ENCODE results near the gene PLP2. TPM values are rescaled to one million over a fixed set of nuclear protein-coding genes. Genes with fewer than 3 reads are reported as not detected.

Gene PLP2
- total and polyA plus RNA-seq, 2 of the 13 experiments (the other 11 are each of a cell fraction or from before 2014, with no cell fraction given) = 0.40 to 3.6 TPM

DNA sequence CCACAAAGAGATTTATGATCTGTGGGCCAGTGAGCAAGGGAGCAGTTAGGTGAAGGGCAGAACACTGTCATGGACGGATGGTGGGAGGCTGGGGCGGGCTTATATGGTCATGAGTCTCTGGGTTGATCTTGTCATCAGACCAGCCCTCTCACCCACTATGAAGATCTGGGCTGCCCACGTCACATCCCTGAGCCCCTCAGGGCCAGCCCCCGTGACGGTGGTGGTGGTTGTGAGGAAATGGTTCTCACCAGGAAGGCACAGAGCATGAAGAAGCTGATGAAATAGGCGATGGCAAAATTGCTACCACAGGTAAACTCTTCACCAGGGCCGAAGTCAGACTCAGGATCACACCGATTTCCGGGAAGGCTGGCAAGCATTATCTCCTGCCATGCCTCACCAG is 39.4 kb downstream of the PLP2 start:
- no TSS peak for BruUV-seq (replicated peaks)
- TF ChIP-seq ARID2 (CRISPR knock-in tag; IDR thresholded peaks at IDR 0.05; ENCODE audit: borderline replicate concordance) (no peak), GPN1 (CRISPR knock-in tag; IDR thresholded peaks at IDR 0.05; ENCODE audit: borderline replicate concordance) (no peak), RARG (CRISPR knock-in tag; IDR thresholded peaks at IDR 0.05; ENCODE audit: low read depth) (no peak), TBX3 (IDR thresholded peaks at IDR 0.05; ENCODE audit: borderline replicate concordance) (no peak), ZSCAN25 (CRISPR knock-in tag; IDR thresholded peaks at IDR 0.05) (no peak), SRSF9 (IDR thresholded peaks at IDR 0.05; ENCODE audit: borderline replicate concordance, insufficient read depth, low read depth, low read length, poor library complexity, severe bottlenecking) (no peak), SMAD1 (CRISPR knock-in tag; IDR thresholded peaks at IDR 0.05; ENCODE audit: borderline replicate concordance, low read depth) (no peak), ZNF350 (CRISPR knock-in tag; IDR thresholded peaks at IDR 0.05; ENCODE audit: borderline replicate concordance, low read depth) (no peak), TRAFD1 (CRISPR knock-in tag; IDR thresholded peaks at IDR 0.05; ENCODE audit: borderline replicate concordance) (no peak), SNRNP70 (IDR thresholded peaks at IDR 0.05; ENCODE audit: low read depth, low read length) (no peak), RARA (CRISPR knock-in tag; IDR thresholded peaks at IDR 0.05) (no peak), NR2F1 (CRISPR knock-in tag; IDR thresholded peaks at IDR 0.05) (no peak), ZIK1 (CRISPR knock-in tag; IDR thresholded peaks at IDR 0.05; ENCODE audit: borderline replicate concordance, low read depth) (no peak), MNT (IDR thresholded peaks at IDR 0.05) (no peak), POLR2AphosphoS5 (IDR thresholded peaks at IDR 0.05; ENCODE audit: low read depth, low read length) (no peak)
- TF ChIP-seq, protein P1, sequence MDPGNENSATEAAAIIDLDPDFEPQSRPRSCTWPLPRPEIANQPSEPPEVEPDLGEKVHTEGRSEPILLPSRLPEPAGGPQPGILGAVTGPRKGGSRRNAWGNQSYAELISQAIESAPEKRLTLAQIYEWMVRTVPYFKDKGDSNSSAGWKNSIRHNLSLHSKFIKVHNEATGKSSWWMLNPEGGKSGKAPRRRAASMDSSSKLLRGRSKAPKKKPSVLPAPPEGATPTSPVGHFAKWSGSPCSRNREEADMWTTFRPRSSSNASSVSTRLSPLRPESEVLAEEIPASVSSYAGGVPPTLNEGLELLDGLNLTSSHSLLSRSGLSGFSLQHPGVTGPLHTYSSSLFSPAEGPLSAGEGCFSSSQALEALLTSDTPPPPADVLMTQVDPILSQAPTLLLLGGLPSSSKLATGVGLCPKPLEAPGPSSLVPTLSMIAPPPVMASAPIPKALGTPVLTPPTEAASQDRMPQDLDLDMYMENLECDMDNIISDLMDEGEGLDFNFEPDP (CRISPR knock-in tag; conservative IDR thresholded peaks at IDR 0.05) = no peak
- TF ChIP-seq, protein P2, sequence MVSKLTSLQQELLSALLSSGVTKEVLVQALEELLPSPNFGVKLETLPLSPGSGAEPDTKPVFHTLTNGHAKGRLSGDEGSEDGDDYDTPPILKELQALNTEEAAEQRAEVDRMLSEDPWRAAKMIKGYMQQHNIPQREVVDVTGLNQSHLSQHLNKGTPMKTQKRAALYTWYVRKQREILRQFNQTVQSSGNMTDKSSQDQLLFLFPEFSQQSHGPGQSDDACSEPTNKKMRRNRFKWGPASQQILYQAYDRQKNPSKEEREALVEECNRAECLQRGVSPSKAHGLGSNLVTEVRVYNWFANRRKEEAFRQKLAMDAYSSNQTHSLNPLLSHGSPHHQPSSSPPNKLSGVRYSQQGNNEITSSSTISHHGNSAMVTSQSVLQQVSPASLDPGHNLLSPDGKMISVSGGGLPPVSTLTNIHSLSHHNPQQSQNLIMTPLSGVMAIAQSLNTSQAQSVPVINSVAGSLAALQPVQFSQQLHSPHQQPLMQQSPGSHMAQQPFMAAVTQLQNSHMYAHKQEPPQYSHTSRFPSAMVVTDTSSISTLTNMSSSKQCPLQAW (CRISPR knock-in tag; IDR thresholded peaks at IDR 0.05) = no peak
- TF ChIP-seq, protein P3, sequence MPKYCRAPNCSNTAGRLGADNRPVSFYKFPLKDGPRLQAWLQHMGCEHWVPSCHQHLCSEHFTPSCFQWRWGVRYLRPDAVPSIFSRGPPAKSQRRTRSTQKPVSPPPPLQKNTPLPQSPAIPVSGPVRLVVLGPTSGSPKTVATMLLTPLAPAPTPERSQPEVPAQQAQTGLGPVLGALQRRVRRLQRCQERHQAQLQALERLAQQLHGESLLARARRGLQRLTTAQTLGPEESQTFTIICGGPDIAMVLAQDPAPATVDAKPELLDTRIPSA (CRISPR knock-in tag; IDR thresholded peaks at IDR 0.05; ENCODE audit: borderline replicate concordance) = no peak

More for the DNA sequence above, 39.4 kb downstream of the PLP2 start:
- Histone ChIP-seq H3K27me3 (ENCODE audit: control insufficient read depth in 1 of 2, insufficient read depth in 2 of 2, low read length in 2 of 2) (no peaks in the 10 kb centered on the region), H4K20me1 (ENCODE audit: insufficient read depth, low read length) (no peaks in the 10 kb centered on the region), H3K27ac (ENCODE audit: extremely low read length, insufficient read depth, low read length) (no peak overlapping the region), H3K9ac (ENCODE audit: insufficient read depth, low read depth, low read length) (no peak overlapping the region), H3K79me2 (ENCODE audit: insufficient read depth, low read length) (no peaks in the 10 kb centered on the region), H3K4me1 (ENCODE audit: insufficient read depth, low read length) (no peaks in the 10 kb centered on the region), H3K9me3 (ENCODE audit: low read length) (no peaks in the 10 kb centered on the region), H2AFZ (ENCODE audit: low read length) (no peak overlapping the region), H3K4me2 (ENCODE audit: low read depth, low read length) (no peak overlapping the region), H3K4me3 (replicated peaks in 1 of 3; ENCODE audit: insufficient read depth in 1 of 3, low read depth in 2 of 3, low read length in 3 of 3) (no peak overlapping the region), H3K36me3 (replicated peaks in 1 of 2; ENCODE audit: control insufficient read depth in 1 of 2, insufficient read depth in 2 of 2, low read length in 2 of 2) (no peaks in the 10 kb centered on the region)
- FAIRE-seq (no peak), DNase-seq (ENCODE audit: low spot score) (no peak), ATAC-seq (no peak)
- in situ Hi-C loops (cut with HindIII; ENCODE audit: extremely low pct_ligation_motif_present, low pct_unique_long_range_greater_than_20kb) = no loop called here
- WGBS (ENCODE audit: low lambda C conversion rate) = no CpG with 5 or more reads among the region's 9 CpGs
- CTCF ChIA-PET (ENCODE audit: low intra/inter-chr PET ratio, low total read pairs) = no interaction called here
- intact Hi-C loops (cut with micrococcal nuclease; ENCODE audit: unreplicated experiment) = no loop called here
- POLR2A ChIA-PET = no interaction called here
